Activated CD8-positive, alpha-beta memory T cell treated with anti-CD3 and anti-CD28 coated beads for 1 hour (primary cell): ENCODE results near the gene ZNF140.

Experiments used
- DNase-seq, 2 donors: peaks; one replicate each; pipeline ENCODE4 v3.0.0-alpha.2; 2020; ENCODE audit warnings: low read depth in 1 of 2; ENCODE audit errors: extremely low read depth in 1 of 2

ZNF140 gene

DNA sequence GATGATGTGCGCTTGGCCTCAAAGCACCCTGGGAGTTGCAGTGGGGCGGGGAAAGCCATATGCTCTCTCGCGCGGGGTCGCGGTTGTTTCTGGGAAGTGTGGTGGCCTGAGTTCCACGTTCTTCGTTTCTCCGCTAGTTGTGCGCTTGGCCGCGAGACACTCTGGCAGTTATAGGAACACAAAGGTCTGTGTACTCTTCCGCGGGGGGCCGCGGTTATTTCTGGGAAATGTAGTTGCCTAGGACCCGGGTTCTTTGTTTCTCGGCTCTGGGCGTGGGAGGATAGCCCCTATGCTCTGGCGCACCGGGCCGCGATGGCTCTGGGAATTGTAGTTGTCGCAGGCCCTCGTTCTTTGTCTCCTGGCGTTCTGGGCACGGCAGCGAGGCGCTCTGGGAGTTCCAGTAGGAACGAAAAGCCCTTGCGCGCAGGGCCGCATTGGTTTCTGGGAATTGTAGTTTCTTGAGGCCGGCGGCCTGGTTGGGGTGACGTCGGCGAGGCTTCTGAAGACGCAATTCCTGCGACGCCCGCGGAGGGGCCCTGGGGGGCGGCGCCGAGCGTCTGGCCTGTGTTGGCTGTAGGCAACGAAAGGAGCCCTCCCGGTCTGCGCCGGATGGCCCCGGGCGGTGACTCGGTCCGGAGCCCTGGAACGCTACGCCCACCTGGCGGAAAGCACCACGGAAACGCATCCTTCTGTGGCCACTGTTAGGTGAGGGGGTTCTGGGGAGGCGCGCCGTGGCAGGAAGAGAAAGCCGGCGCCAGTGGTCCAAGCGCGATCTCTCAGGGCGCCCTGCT, at the start of gene ZNF140:
Gene ZNF140 (plus strand): TSS at position 556 of the 791 bp plus-strand sequence. CDS start 398 bp downstream, outside the sequence.
- peak; percentile 83 to 87 for DNase-seq

DNA sequence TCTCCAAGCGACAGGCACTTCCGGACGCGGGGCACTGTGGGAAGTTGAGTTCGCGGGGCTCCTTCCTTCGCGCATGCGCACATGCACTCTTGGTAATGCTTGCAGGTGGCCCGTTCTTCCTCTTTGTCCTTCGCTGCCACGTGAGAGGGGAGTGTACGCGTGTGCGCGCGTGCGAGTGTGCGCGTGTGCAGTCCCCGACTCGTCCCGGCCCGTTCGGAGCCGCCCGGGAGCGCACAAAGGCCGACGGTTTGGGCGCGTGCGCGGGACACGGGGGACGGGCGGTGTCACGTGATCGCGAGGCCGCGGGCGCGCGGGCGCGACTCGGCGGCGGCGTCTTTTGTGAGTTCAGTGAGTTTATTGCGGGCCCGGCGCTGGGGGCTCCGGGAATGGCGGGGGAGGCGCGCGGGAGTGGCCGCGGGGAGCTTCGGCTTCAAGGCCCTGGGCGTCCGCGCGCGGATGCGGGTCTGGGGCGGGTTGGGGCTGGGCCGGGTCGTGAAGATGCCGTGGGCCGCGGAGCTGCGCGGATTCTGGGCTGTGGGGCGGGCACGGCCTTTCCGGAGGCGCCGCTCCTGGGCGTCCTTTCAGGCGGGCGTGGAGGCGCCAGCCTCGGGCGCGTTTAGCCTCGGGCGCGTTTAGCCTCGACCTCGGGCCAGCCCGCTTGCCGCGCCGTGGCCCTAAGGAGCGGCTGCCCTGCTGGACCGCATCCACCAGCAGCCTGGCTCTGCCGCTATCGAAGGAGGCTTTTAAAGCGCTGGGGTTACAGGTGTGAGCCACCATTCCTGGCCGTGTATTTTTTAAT, 43.3 kb upstream of the ZNF140 start, which contains the start of gene ZNF84:
Gene ZNF84 (plus strand): TSS at position 303 of the 799 bp plus-strand sequence. CDS start 3,959 bp downstream, outside the sequence.
- peak; percentile 93 to 94 for DNase-seq

DNA sequence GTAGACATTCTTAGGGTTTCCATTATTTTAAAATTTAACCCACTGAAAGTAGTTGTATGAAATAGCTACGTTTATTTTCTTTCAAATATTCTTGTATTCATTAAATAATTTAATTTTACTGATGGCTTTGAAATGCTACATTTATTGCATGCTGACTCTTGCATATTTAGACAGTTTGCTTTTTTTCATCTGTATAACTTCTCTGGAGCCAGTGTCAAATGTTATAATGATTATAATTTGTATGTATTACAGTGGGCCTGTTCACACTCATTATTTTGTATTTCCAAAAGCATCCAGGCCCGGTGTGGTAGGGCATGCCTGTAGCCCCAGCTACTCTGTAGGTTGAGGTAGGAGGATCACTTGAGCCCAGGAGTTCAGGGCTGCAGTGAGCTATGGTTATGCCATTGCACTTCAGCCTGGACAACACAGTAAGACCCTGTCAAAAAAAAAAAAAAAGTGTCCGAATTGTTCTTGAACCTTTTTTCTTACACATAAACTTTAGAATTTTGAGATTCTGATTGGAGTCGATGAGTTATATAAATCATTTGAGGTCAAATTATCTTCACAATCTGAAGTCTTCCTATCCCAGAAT, 42.5 kb upstream of the ZNF140 start:
- no peak for DNase-seq

DNA sequence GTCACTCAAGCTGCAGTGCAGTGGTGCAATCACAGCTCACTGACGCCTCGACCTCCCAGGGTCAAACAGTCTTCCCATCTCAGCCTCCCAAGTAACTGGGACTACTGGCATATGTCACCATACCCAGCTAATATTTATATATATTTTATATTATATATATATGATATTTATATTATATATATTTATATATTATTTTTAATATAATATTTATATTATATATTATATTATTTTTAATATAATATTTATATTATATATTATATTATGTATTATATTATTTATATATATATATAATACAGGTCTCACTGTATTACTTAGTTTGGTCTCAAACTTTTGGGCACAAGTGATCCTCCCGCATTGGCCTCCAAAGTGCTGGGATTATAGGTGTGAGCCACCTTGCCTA, 34.0 kb upstream of the ZNF140 start:
- DNase-seq = no peak

DNA sequence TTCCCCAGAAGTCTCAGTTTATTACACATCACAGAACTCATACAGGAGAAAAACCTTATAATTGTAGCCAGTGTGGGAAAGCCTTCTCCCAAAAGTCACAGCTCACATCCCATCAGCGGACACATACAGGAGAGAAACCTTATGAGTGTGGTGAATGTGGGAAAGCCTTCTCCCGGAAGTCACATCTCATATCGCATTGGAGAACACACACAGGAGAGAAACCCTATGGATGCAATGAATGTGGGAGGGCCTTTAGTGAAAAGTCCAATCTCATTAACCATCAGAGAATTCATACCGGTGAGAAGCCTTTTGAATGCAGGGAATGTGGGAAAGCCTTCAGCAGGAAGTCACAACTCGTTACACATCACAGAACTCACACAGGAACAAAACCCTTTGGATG, 23.3 kb upstream of the ZNF140 start:
- no peak for DNase-seq

DNA sequence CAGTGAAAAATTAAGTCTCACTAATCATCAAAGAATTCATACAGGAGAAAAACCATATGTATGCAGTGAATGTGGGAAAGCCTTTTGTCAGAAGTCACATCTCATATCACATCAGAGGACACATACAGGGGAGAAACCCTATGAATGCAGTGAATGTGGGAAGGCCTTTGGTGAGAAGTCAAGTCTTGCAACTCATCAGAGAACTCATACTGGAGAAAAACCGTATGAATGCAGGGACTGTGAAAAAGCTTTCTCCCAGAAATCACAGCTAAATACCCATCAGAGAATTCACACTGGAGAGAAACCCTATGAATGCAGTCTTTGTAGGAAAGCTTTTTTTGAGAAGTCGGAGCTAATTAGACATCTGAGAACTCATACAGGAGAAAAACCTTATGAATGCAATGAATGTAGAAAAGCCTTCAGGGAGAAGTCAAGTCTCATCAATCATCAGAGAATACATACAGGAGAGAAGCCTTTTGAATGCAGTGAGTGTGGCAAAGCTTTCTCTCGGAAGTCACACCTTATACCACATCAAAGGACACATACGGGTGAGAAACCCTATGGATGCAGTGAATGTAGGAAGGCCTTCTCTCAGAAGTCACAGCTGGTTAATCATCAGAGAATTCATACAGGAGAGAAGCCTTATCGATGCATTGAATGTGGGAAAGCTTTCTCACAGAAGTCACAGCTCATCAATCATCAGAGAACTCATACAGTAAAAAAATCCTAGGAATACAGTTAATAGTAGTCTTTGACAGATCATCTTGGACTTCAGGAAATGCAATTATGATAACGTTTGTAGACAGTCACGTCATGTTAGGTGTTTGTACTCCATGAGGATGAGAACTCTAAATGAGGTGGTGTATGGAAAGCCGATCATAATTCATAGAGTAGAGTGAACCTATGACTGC, 22.3 kb upstream of the ZNF140 start:
- no peak for DNase-seq

DNA sequence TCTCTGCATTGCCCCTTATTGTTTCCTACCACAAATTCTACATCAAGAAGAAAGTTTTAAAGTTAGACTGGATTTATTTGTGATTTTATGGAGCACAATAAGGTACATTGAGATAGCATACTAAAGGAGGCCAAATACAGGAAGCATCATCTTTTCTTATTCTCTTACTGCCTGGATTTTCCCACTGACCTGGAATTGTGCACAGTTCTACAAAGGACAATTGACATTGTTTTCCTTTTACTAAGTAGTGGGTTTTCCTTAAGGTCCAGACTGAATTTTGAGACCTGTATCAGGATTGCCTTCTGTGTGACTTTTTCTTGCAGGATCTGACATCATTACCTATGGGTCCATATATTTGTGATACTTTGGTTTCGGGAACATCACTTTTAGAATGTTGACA, 18.8 kb upstream of the ZNF140 start:
- no peak for DNase-seq

DNA sequence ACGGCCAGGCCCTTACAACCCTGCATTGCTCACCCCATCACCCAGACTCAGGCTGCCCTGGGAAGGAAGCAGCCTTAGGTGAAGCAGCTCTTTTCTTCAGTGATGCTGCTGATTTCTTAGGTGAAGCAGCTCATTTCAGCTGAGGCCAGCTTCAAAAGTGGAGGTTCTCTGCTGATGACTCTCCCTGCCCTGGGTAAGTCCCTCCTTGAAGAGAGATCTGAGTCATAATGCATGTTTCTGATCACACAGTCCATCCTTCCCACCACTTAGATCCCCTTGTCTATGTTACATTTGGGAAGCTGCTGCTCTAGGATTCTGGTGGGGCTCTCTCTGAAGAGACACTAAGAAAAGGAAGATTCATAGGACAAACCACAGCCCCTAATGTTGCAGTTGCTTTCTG, 17.2 kb upstream of the ZNF140 start:
- DNase-seq = no peak

DNA sequence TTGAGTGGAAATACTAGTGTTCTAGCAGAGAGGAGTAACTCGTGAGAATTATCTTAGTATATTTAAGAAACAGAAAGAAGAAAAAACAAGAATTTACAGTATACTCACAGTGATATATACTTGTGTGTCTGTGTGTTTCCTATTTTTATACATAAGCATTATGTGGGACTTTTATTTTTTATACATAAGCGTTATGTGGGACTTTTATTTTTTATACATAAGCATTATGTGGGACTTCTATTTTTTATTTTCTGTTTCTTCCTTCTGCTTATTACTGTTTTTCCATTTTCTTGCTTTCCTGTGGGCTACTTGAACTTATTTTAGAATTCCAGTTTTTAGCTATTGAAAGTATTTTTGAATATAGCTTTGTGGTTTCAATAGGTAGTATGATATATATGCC, 6.9 kb upstream of the ZNF140 start:
- DNase-seq = no peak

DNA sequence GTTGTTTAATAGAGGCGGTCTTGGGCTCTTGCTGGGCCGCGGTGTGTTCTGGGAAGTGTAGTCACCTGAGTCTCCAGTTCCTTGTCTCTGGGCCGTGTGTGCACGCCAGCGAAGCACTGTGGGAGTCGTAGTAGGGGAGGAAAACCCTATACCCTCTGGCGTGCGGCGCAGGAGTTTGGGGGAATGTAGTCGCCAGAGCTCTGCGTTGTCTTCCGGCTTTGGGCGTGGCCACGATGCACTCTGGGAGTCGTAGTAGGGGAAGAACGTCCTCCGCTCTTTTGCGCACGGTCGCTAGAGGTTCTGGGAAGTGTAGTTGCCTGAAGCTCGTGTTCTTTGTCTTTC, 726 bp upstream of the ZNF140 start:
- peak; percentile 89 to 92 for DNase-seq

DNA sequence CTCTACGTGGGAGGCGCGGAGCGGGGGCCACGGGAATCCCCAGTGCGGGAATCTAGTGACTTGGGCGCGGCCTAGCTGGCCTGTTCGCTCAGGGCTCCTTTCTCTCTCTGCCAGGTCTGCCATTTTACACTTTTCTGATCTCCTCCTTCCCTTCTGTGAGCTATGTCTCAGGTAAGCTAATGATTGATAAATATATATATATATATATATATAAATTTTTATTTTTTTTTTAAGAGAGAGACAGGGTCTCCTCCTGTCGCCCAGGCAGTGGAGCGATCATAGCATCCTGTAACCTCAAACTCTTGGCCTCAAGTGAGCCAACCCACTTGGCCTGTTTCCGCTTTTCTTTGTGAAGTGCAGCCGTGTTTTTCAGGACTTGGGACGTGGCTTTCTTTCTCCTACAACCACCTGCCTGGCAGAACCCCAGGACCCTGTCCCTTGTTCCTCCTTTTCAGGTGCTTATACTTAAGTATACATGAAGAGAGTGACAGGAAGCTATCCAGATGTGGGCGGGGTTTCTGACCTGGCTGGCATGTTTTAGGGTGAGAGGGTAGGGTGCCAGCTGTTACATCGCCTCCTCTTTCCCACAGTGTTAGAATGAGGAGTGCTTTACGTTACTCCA, 547 bp downstream of the ZNF140 start:
- DNase-seq = no peak

DNA sequence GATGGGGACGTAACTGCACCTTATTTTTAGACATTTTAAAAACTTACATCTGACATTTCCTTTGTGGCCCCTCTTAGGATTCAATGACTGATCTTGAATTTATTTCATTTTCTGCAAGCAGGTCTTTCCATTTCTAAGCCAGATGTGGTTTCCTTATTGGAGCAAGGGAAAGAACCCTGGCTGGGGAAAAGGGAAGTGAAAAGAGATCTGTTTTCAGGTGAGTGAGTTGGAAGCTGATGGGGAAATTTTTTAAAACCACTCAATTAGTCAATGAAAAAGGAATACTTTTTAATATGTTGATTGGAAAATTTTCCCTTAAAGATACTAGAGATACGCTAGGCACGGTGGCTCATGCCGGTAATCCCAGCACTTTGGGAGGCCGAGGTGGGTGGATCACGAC, 2.6 kb downstream of the ZNF140 start:
- no peak for DNase-seq

DNA sequence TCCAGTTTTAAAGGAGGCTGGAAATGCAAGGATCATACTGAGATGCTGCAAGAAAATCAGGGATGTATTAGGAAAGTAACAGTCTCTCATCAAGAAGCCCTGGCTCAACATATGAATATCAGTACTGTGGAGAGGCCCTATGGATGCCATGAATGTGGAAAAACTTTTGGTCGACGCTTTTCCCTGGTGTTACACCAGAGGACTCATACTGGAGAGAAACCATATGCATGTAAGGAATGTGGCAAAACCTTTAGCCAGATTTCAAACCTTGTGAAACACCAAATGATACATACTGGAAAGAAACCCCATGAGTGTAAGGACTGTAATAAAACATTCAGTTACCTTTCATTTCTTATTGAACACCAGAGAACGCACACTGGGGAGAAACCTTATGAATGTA, 24.9 kb downstream of the ZNF140 start:
- no peak for DNase-seq

DNA sequence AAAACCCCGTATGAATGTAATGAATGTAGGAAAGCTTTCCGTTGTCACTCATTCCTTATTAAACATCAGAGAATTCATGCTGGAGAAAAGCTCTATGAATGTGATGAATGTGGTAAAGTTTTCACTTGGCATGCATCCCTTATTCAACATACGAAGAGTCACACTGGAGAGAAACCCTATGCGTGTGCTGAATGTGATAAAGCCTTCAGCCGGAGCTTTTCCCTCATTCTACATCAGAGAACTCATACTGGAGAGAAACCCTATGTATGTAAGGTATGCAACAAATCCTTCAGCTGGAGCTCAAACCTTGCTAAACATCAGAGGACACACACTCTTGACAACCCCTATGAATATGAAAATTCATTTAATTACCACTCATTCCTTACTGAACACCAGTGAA, 25.5 kb downstream of the ZNF140 start:
- no peak for DNase-seq

DNA sequence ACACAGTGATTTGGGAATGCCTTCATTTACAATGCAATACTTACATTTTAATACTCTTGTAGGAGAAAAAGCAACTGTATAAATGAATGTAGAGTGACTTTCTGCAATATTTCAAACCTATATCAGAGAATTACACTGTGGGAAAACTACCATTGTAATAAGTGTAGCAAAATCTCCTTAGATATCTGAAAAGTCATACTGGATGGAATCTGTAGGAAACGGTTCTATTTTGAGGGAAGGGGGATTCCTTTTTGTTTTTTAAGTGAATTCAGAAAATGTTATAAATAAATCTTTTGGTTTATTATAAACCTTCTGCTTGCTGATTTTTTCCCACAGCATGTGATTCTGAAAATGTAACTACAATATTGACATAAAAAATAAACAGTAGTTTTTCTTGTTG, 26.4 kb downstream of the ZNF140 start:
- no peak for DNase-seq

DNA sequence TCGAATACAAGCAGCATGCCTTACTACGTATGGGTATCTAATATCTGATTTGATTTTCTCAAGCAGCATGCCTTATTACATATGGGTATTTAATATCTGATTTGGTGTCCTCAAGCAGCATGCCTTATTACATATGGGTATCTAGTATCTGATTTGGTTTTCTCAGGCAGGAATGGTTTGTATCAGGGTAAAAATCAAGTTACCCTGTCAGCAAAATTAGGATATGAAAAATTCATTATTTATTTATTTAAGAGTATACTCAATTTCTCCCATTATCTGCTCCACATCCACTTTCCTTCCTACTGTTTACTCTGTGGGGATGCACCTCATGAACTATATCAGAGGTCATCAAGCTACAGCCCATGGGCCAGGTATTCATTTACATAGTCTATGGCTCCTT, 27.4 kb downstream of the ZNF140 start:
- DNase-seq = no peak

DNA sequence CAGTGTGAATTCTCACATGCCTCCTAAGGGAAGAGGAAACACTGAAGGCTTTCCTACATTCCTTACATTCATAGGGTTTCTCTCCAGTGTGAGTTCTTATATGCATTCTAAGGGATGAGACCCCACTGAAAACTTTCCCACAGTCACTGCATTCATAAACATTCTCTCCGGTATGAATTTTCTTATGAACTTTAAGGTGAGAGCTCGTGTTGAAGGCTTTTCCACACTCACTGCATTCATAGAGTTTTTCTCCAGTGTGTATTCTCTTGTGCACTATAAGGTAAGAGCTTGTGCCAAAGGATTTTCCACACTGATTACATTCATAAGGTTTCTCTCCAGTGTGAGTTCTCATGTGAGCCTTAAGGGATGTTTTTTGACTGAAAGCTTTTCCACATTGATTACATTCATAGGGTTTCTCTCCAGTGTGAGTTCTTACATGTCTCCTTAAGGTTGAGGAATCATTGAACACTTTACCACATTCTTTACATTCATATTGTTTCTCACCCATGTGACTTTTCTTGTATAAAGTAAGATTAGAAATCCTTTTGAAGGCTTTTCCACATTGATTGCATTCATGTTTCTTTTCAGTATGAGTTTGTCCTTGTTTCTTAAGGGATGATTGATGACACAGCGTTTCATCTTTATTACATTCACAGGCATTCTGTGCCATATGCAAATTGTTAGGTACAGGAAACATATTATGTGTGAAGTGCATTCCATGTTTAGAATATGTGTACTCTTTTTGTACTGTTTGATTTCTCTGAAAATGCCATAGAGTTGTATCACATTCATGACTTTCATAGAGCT, 39.9 kb downstream of the ZNF140 start:
- no peak for DNase-seq

DNA sequence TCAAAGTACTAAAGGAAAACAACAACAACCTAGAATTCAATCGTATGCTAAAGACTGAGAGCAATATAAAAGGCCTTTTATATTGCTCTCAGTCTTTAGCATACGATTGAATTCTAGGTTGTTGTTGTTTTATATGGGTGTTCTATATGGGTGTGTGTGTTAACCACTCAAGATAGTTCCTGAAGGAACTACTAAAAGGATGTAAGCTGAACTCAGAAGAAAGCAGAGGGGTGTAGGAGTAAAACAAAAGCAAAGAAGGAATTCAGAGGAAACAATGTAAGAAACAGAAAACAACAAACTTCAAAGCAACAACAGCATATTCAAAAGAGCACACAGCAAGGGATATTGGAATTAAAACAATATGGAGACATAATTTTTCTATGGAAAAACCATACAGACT, 44.0 kb downstream of the ZNF140 start:
- DNase-seq = no peak

DNA sequence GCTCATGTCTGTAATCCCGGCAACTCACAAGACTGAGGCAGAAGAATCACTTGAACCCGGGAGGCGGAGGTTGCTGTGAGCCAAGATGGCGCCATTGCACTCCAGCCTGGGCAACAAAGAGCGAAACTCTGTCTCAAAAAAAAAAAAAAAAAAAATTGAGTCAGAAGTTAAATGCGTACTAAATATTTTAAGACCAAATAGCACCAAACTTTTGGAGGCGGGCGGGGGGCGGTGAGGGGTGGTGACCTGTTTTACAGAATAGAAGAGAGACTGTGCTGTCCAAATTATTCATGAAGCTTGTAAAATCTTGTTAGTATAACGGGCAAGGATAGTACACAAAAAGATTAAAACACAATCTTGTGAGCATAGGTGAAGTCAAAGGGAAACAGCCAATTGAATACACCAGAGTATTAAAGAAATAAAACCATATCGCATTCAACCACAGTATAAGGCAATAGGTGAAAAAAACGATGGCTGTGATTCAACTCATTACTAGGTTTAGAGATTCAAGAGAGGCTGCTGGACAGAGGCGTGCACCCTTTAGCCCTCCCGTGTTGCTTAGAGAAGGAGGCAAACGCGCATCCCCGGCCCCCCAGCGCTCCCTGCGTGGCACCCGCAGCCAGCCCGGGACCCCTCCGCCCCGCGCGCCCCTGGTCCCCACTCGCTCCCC, 48.8 kb downstream of the ZNF140 start:
- no peak for DNase-seq
